ENCODE measurements around the gene PAM.

Gene PAM

GRCh38 chr5:102965653-102966052 lies 210.5 kb downstream of the PAM start:
- in situ Hi-C loops (cut with HindIII; ENCODE audit: low sequenced_read_pairs): no loop called here
- DNase-seq (ENCODE audit: low read depth, low spot score): no peak
- no peak overlapping the region for H3K4me3 ChIP-seq (ENCODE audit: low read depth, low read length)
- TF ChIP-seq CTCF (IDR thresholded peaks at IDR 0.05; ENCODE audit: low read depth, low read length): no peak

GRCh38 chr5:102969641-102970040 lies 214.5 kb downstream of the PAM start:
- in situ Hi-C loops (cut with HindIII; ENCODE audit: low sequenced_read_pairs): no loop called here
- no peak for DNase-seq (ENCODE audit: low read depth, low spot score)
- no peak for TF ChIP-seq CTCF (IDR thresholded peaks at IDR 0.05; ENCODE audit: low read depth, low read length)
- H3K4me3 ChIP-seq (ENCODE audit: low read depth, low read length): no peak overlapping the region

GRCh38 chr5:102971676-102972293 lies 216.7 kb downstream of the PAM start:
- peak; percentile 55 for TF ChIP-seq CTCF (IDR thresholded peaks at IDR 0.05; ENCODE audit: low read depth, low read length)
- H3K4me3 ChIP-seq (ENCODE audit: low read depth, low read length): no peak overlapping the region
- in situ Hi-C loops (cut with HindIII; ENCODE audit: low sequenced_read_pairs): no loop called here
- DNase-seq (ENCODE audit: low read depth, low spot score): peak; percentile 50

GRCh38 chr5:102974177-102974576 lies 219.1 kb downstream of the PAM start:
- H3K4me3 ChIP-seq (ENCODE audit: low read depth, low read length): no peak overlapping the region
- in situ Hi-C loops (cut with HindIII; ENCODE audit: low sequenced_read_pairs): no loop called here
- TF ChIP-seq CTCF (IDR thresholded peaks at IDR 0.05; ENCODE audit: low read depth, low read length): no peak
- DNase-seq (ENCODE audit: low read depth, low spot score): no peak

- H3K4me3 ChIP-seq (ENCODE audit: low read depth, low read length): no peak overlapping the region
These were observed 219.9 kb downstream of the PAM start for GRCh38 chr5:102975045-102975444.

GRCh38 chr5:102975457-102976182 lies 220.5 kb downstream of the PAM start:
- in situ Hi-C loops (cut with HindIII; ENCODE audit: low sequenced_read_pairs): no loop called here
- TF ChIP-seq CTCF (IDR thresholded peaks at IDR 0.05; ENCODE audit: low read depth, low read length): no peak
- H3K4me3 ChIP-seq (ENCODE audit: low read depth, low read length): no peak overlapping the region
- peak; percentile 64 for DNase-seq (ENCODE audit: low read depth, low spot score)

More at GRCh38 chr5:102975045-102975444, 219.9 kb downstream of the PAM start:
- in situ Hi-C loops (cut with HindIII; ENCODE audit: low sequenced_read_pairs): no loop called here
- no peak for DNase-seq (ENCODE audit: low read depth, low spot score)
- no peak for TF ChIP-seq CTCF (IDR thresholded peaks at IDR 0.05; ENCODE audit: low read depth, low read length)
